HepG2 (cell line): Measurements from ENCODE around the gene ARFGEF3. TPM values are rescaled to one million over a fixed set of nuclear protein-coding genes. Genes with fewer than 3 reads are reported as not detected.

Source experiments
- AGO1 ChIP-seq: fragments of 200-400 bp; formaldehyde crosslinking; IDR thresholded peaks from 2 replicates; pipeline ENCODE4 v1.6.1; 2017; ENCODE audit warnings: mild to moderate bottlenecking, low read depth, low read length, moderate library complexity; ENCODE audit not compliant: poor library complexity, severe bottlenecking
- ARNT ChIP-seq: fragments of 450-650 bp; IDR thresholded peaks from 2 replicates; pipeline ENCODE4 v1.6.1; 2017
- BRCA1 ChIP-seq: sonication (generic); formaldehyde crosslinking; IDR thresholded peaks from 2 replicates; pipeline ENCODE4 v1.4.0; 2020; ENCODE audit warnings: missing genetic modification reagents
- ETV6 ChIP-seq: sonication (generic); formaldehyde crosslinking; conservative IDR thresholded peaks from 2 replicates; pipeline ENCODE4 v1.4.0; 2020; ENCODE audit warnings: missing genetic modification reagents
- HDAC6 ChIP-seq: fragments of 200-600 bp; sonication (generic); IDR thresholded peaks from 2 replicates; pipeline ENCODE4 v1.7.0; 2017; ENCODE audit warnings: mild to moderate bottlenecking, antibody characterized with exemption, low read length, low read depth
- HNRNPUL1 ChIP-seq: fragments of 200-400 bp; formaldehyde crosslinking; IDR thresholded peaks from 2 replicates; pipeline ENCODE4 v1.6.1; 2017; ENCODE audit warnings: low read depth, mild to moderate bottlenecking, low read length, moderate library complexity
- JARID2 ChIP-seq: sonication (generic); formaldehyde crosslinking; IDR thresholded peaks from 2 replicates; pipeline ENCODE4 v1.8.1; 2023; ENCODE audit warnings: missing genetic modification reagents, inconsistent platforms; ENCODE audit not compliant: insufficient replicate concordance
- MATR3 ChIP-seq: sonication (generic); formaldehyde crosslinking; IDR thresholded peaks from 2 replicates; pipeline ENCODE4 v1.4.0; 2020; ENCODE audit warnings: missing genetic modification reagents
- NCOA2 ChIP-seq: sonication (generic); formaldehyde crosslinking; IDR thresholded peaks from 2 replicates; pipeline ENCODE4 v1.8.0; 2022; ENCODE audit warnings: inconsistent platforms
- NKX3-1 ChIP-seq: sonication (generic); formaldehyde crosslinking; IDR thresholded peaks from 2 replicates; pipeline ENCODE4 v1.5.0; 2020; ENCODE audit warnings: missing genetic modification reagents
- STAG1 ChIP-seq: sonication (generic); formaldehyde crosslinking; IDR thresholded peaks from 2 replicates; pipeline ENCODE4 v1.4.0; 2020; ENCODE audit warnings: missing genetic modification reagents
- TAF15 ChIP-seq: fragments of 200-400 bp; formaldehyde crosslinking; IDR thresholded peaks from one replicate; pipeline ENCODE4 v1.6.1; 2018; ENCODE audit warnings: mild to moderate bottlenecking, low read depth, low read length; ENCODE audit not compliant: poor library complexity, severe bottlenecking
- ZNF44 ChIP-seq: sonication (generic); formaldehyde crosslinking; IDR thresholded peaks from 2 replicates; pipeline ENCODE4 v1.5.1; 2020; ENCODE audit warnings: mild to moderate bottlenecking, missing genetic modification reagents
- ZNF709 ChIP-seq: sonication (generic); formaldehyde crosslinking; IDR thresholded peaks from 2 replicates; pipeline ENCODE4 v1.5.0; 2020; ENCODE audit warnings: mild to moderate bottlenecking, missing genetic modification reagents
- ZNF773 ChIP-seq: sonication (generic); formaldehyde crosslinking; IDR thresholded peaks from 2 replicates; pipeline ENCODE4 v1.4.0; 2020; ENCODE audit warnings: missing genetic modification reagents, borderline replicate concordance
- ZNF83 ChIP-seq: sonication (generic); formaldehyde crosslinking; IDR thresholded peaks from 2 replicates; pipeline ENCODE4 v1.4.0; 2020; ENCODE audit warnings: missing genetic modification reagents, mild to moderate bottlenecking, borderline replicate concordance
- polyA plus RNA-seq, 8 experiments: library from polyadenylated mRNA; depleted of rRNA in 3 of 8; stranded (reverse) in 7 of 8; unstranded in 1 of 8; fragments of >200 nt; fragmentation: Illumina TruSeq in 4 of 8; extraction: Trizol in 4 of 8; gene quantifications; 2 replicates each; pipeline versions ENCODE4 v1.2.1 to v1.2.3, GENCODE V29; 2011 to 2016; ENCODE audit warnings: low read depth in 4 of 8, missing spikeins in 1 of 8, mixed read lengths in 1 of 8; ENCODE audit not compliant: insufficient read depth in 1 of 8
- total RNA-seq, 5 experiments: library from RNA; depleted of rRNA; stranded (reverse); fragments of >200 nt; fragmentation: Illumina TruSeq; extraction: Trizol; gene quantifications; 2 replicates each; pipeline ENCODE4 v1.2.3, GENCODE V29; 2016; ENCODE audit warnings: low read depth in 1 of 5
- TF ChIP-seq, protein P1 (sequence below): sonication (generic); formaldehyde crosslinking; IDR thresholded peaks from 2 replicates; pipeline ENCODE4 v1.8.1; 2023; ENCODE audit warnings: mild to moderate bottlenecking, inconsistent platforms, moderate library complexity, missing genetic modification reagents, borderline replicate concordance
- TF ChIP-seq, protein P2 (sequence below): sonication (generic); formaldehyde crosslinking; IDR thresholded peaks from 2 replicates; pipeline ENCODE4 v1.5.0; 2020; ENCODE audit warnings: mild to moderate bottlenecking, missing genetic modification reagents, moderate library complexity
- TF ChIP-seq, protein P3 (sequence below): sonication (generic); formaldehyde crosslinking; IDR thresholded peaks from 2 replicates; pipeline ENCODE4 v1.4.0; 2020; ENCODE audit warnings: mild to moderate bottlenecking, missing genetic modification reagents
- TF ChIP-seq, protein P4 (sequence below): sonication (generic); formaldehyde crosslinking; IDR thresholded peaks from 2 replicates; pipeline ENCODE4 v1.8.0; 2022; ENCODE audit warnings: mild to moderate bottlenecking, missing genetic modification reagents, moderate library complexity
- TF ChIP-seq, protein P5 (sequence below): sonication (generic); formaldehyde crosslinking; conservative IDR thresholded peaks from 2 replicates; pipeline ENCODE4 v1.4.0; 2020; ENCODE audit warnings: missing genetic modification reagents
- TF ChIP-seq, protein P6 (sequence below): sonication (generic); formaldehyde crosslinking; conservative IDR thresholded peaks from 2 replicates; pipeline ENCODE4 v1.5.0; 2020; ENCODE audit warnings: missing genetic modification reagents
- TF ChIP-seq, protein P7 (sequence below): sonication (generic); formaldehyde crosslinking; IDR thresholded peaks from 2 replicates; pipeline ENCODE4 v1.4.0; 2020; ENCODE audit warnings: low read depth, mild to moderate bottlenecking, missing genetic modification reagents

ARFGEF3 gene
- total and polyA plus RNA-seq, 2 of the 13 experiments (the other 11 are each of a cell fraction or from before 2014, with no cell fraction given) = 0.60 to 2.6 TPM

DNA sequence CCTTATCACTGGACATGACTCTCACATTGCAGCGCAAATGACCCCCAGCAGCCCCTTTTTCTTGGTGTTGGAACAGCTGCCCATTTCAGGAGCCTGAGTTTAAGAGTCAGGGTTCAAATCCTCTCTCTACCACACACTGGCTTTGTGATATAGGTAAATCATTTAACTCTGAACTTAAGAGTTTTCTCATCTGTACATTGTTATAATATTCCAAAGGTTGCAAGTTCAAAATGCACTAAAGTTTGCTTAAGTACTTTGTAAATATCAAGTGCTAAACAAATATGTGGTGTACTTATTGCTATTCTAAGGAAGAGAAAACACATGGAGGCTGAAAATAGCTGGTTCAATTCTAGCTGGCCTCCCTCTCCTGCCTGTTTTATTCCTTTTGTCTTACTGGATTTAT, 95.9 kb downstream of the ARFGEF3 start (continued):
- no peak for TF ChIP-seq ZNF709 (CRISPR knock-in tag)
- TF ChIP-seq NKX3-1 (CRISPR knock-in tag) = 0 out of 2 replicates have a peak, but pooled peaks have one; percentile 66
- TF ChIP-seq, protein P1, sequence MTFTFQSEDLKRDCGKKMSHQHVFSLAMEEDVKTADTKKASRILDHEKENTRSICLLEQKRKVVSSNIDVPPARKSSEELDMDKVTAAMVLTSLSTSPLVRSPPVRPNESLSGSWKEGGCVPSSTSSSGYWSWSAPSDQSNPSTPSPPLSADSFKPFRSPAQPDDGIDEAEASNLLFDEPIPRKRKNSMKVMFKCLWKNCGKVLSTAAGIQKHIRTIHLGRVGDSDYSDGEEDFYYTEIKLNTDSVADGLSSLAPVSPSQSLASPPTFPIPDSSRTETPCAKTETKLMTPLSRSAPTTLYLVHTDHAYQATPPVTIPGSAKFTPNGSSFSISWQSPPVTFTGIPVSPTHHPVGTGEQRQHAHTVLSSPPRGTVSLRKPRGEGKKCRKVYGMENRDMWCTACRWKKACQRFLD (CRISPR knock-in tag) = no peak
- TF ChIP-seq, protein P2, sequence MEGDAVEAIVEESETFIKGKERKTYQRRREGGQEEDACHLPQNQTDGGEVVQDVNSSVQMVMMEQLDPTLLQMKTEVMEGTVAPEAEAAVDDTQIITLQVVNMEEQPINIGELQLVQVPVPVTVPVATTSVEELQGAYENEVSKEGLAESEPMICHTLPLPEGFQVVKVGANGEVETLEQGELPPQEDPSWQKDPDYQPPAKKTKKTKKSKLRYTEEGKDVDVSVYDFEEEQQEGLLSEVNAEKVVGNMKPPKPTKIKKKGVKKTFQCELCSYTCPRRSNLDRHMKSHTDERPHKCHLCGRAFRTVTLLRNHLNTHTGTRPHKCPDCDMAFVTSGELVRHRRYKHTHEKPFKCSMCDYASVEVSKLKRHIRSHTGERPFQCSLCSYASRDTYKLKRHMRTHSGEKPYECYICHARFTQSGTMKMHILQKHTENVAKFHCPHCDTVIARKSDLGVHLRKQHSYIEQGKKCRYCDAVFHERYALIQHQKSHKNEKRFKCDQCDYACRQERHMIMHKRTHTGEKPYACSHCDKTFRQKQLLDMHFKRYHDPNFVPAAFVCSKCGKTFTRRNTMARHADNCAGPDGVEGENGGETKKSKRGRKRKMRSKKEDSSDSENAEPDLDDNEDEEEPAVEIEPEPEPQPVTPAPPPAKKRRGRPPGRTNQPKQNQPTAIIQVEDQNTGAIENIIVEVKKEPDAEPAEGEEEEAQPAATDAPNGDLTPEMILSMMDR (CRISPR knock-in tag) = no peak
- no peak for TF ChIP-seq ZNF773 (CRISPR knock-in tag)
- peak; percentile 73 for TF ChIP-seq NCOA2 (CRISPR knock-in tag)
- no peak for TF ChIP-seq BRCA1
- TF ChIP-seq HNRNPUL1 = no peak
- no peak for TF ChIP-seq ARNT
- TF ChIP-seq, protein P3, sequence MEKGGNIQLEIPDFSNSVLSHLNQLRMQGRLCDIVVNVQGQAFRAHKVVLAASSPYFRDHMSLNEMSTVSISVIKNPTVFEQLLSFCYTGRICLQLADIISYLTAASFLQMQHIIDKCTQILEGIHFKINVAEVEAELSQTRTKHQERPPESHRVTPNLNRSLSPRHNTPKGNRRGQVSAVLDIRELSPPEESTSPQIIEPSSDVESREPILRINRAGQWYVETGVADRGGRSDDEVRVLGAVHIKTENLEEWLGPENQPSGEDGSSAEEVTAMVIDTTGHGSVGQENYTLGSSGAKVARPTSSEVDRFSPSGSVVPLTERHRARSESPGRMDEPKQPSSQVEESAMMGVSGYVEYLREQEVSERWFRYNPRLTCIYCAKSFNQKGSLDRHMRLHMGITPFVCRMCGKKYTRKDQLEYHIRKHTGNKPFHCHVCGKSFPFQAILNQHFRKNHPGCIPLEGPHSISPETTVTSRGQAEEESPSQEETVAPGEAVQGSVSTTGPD (CRISPR knock-in tag) = no peak
- TF ChIP-seq, protein P4, sequence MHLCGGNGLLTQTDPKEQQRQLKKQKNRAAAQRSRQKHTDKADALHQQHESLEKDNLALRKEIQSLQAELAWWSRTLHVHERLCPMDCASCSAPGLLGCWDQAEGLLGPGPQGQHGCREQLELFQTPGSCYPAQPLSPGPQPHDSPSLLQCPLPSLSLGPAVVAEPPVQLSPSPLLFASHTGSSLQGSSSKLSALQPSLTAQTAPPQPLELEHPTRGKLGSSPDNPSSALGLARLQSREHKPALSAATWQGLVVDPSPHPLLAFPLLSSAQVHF = no peak
- TF ChIP-seq MATR3 (CRISPR knock-in tag) = no peak
- no peak for TF ChIP-seq ZNF44 (CRISPR knock-in tag)
- TF ChIP-seq, protein P5, sequence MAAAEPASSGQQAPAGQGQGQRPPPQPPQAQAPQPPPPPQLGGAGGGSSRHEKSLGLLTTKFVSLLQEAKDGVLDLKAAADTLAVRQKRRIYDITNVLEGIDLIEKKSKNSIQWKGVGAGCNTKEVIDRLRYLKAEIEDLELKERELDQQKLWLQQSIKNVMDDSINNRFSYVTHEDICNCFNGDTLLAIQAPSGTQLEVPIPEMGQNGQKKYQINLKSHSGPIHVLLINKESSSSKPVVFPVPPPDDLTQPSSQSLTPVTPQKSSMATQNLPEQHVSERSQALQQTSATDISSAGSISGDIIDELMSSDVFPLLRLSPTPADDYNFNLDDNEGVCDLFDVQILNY (CRISPR knock-in tag) = no peak
- no peak for TF ChIP-seq JARID2 (CRISPR knock-in tag)
- TF ChIP-seq ZNF83 (CRISPR knock-in tag) = no peak
- no peak for TF ChIP-seq HDAC6
- no peak for TF ChIP-seq AGO1
- no peak for TF ChIP-seq TAF15
- TF ChIP-seq, protein P6, sequence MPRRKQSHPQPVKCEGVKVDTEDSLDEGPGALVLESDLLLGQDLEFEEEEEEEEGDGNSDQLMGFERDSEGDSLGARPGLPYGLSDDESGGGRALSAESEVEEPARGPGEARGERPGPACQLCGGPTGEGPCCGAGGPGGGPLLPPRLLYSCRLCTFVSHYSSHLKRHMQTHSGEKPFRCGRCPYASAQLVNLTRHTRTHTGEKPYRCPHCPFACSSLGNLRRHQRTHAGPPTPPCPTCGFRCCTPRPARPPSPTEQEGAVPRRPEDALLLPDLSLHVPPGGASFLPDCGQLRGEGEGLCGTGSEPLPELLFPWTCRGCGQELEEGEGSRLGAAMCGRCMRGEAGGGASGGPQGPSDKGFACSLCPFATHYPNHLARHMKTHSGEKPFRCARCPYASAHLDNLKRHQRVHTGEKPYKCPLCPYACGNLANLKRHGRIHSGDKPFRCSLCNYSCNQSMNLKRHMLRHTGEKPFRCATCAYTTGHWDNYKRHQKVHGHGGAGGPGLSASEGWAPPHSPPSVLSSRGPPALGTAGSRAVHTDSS (CRISPR knock-in tag) = no peak
- no peak for TF ChIP-seq STAG1
- TF ChIP-seq ETV6 (CRISPR knock-in tag) = no peak
- TF ChIP-seq, protein P7, sequence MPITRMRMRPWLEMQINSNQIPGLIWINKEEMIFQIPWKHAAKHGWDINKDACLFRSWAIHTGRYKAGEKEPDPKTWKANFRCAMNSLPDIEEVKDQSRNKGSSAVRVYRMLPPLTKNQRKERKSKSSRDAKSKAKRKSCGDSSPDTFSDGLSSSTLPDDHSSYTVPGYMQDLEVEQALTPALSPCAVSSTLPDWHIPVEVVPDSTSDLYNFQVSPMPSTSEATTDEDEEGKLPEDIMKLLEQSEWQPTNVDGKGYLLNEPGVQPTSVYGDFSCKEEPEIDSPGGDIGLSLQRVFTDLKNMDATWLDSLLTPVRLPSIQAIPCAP = no peak
